IMR-90 (cell line): ENCODE results near the gene OTUD6A. TPM values are rescaled to one million over a fixed set of nuclear protein-coding genes. Genes with fewer than 3 reads are reported as not detected.

Experiments used
- ATAC-seq: fragments of 200-7000 bp; cut with Tn5 transposase; 2 replicates; pipeline ENCODE4 v1.9.1; 2020; ENCODE audit warnings: low read depth, mild to moderate bottlenecking, moderate library complexity
- BruUV-seq: library from RNA; stranded (reverse); fragments of 400-500 nt; replicated peaks from 2 replicates; lab custom pipeline; 2021; lab: Mats Ljungman, UMichigan
- CTCF ChIA-PET: fragments of 300-600 bp; formaldehyde crosslinking; extraction: SDS; loops from one replicate; lab custom pipeline; 2021; ENCODE audit warnings: antibody characterized with exemption; lab: Yijun Ruan, JAX
- POLR2A ChIA-PET: fragments of 300-600 bp; sonication (Branson Sonifier 250); formaldehyde crosslinking; loops from one replicate; lab custom pipeline; 2022; ENCODE audit warnings: antibody characterized with exemption; ENCODE audit not compliant: unreplicated experiment; lab: Charles Lee
- DNase-seq: peaks from one replicate; pipeline ENCODE4 v3.0.0; 2013
- H2AFZ ChIP-seq: replicated peaks from 2 replicates; pipeline ENCODE3; 2013; ENCODE audit warnings: low read length, mild to moderate bottlenecking; ENCODE audit not compliant: poor library complexity
- H2AK5ac ChIP-seq: 2 replicates; pipeline ENCODE4 v1.6.1; 2013; ENCODE audit warnings: low read depth, low read length, inconsistent platforms
- H2AK9ac ChIP-seq: replicated peaks from 2 replicates; pipeline ENCODE3; 2013; ENCODE audit warnings: mild to moderate bottlenecking, low read depth, low read length, moderate library complexity; ENCODE audit not compliant: poor library complexity
- H2BK120ac ChIP-seq: 2 replicates; pipeline ENCODE4 v1.6.1; 2013; ENCODE audit warnings: low read depth, low read length, inconsistent platforms
- H2BK15ac ChIP-seq: 3 replicates; pipeline ENCODE4 v1.6.1; 2013; ENCODE audit warnings: low read depth, low read length, inconsistent platforms
- H2BK20ac ChIP-seq: 2 replicates; pipeline ENCODE4 v1.6.1; 2013; ENCODE audit warnings: low read depth, mild to moderate bottlenecking, inconsistent platforms, low read length, moderate library complexity
- H2BK5ac ChIP-seq: 2 replicates; pipeline ENCODE4 v1.6.1; 2013; ENCODE audit warnings: mild to moderate bottlenecking, low read depth, low read length, inconsistent platforms; ENCODE audit not compliant: poor library complexity, severe bottlenecking
- H3K14ac ChIP-seq: replicated peaks from 2 replicates; pipeline ENCODE4 v1.6.1; 2013; ENCODE audit warnings: low read depth, low read length, inconsistent platforms
- H3K18ac ChIP-seq: 2 replicates; pipeline ENCODE4 v1.6.1; 2013; ENCODE audit warnings: low read depth, low read length, control low read depth
- H3K23ac ChIP-seq: 2 replicates; pipeline ENCODE4 v1.6.1; 2013; ENCODE audit warnings: low read depth, low read length, inconsistent platforms
- H3K27ac ChIP-seq: 2 replicates; pipeline ENCODE4 v1.5.1; 2013; ENCODE audit warnings: mild to moderate bottlenecking, control low read depth, low read length; ENCODE audit not compliant: insufficient read depth
- H3K27me3 ChIP-seq: 2 replicates; pipeline ENCODE4 v1.6.1; 2013; ENCODE audit warnings: low read length; ENCODE audit not compliant: control insufficient read depth, insufficient read depth
- H3K36me3 ChIP-seq: 2 replicates; pipeline ENCODE4 v1.6.1; 2013; ENCODE audit warnings: low read length, mixed read lengths; ENCODE audit not compliant: control insufficient read depth, insufficient read depth
- H3K4ac ChIP-seq: 2 replicates; pipeline ENCODE4 v1.6.1; 2013; ENCODE audit warnings: low read depth, low read length, inconsistent platforms
- H3K4me1 ChIP-seq: 2 replicates; pipeline ENCODE4 v1.6.1; 2013; ENCODE audit warnings: low read length, mixed read lengths; ENCODE audit not compliant: control insufficient read depth, insufficient read depth
- H3K4me2 ChIP-seq: 2 replicates; pipeline ENCODE4 v1.6.1; 2013; ENCODE audit warnings: low read depth, mild to moderate bottlenecking, control low read depth, low read length, moderate library complexity
- H3K4me3 ChIP-seq: 2 replicates; pipeline ENCODE4 v1.5.1; 2013; ENCODE audit warnings: low read depth, mild to moderate bottlenecking, control low read depth, low read length, moderate library complexity; ENCODE audit not compliant: insufficient read depth
- H3K56ac ChIP-seq: 2 replicates; pipeline ENCODE4 v1.6.1; 2013; ENCODE audit warnings: low read length, inconsistent platforms; ENCODE audit not compliant: insufficient read depth; ENCODE audit errors: extremely low read depth
- H3K79me1 ChIP-seq, 2 experiments: 2 replicates each; pipeline ENCODE4 v1.6.1; 2013; ENCODE audit warnings: low read length in 2 of 2, inconsistent platforms in 1 of 2, low read depth in 1 of 2
- H3K9ac ChIP-seq: 2 replicates; pipeline ENCODE4 v1.6.1; 2013; ENCODE audit warnings: low read depth, low read length, control low read depth
- H3K9me1 ChIP-seq: 2 replicates; pipeline ENCODE4 v1.6.1; 2013; ENCODE audit warnings: low read length, inconsistent platforms; ENCODE audit not compliant: insufficient read depth
- H3K9me3 ChIP-seq: 2 replicates; pipeline ENCODE4 v1.6.1; 2013; ENCODE audit warnings: low read length; ENCODE audit not compliant: control insufficient read depth, insufficient read depth
- H4K20me1 ChIP-seq: 2 replicates; pipeline ENCODE4 v1.6.1; 2013; ENCODE audit warnings: low read length, inconsistent platforms; ENCODE audit not compliant: insufficient read depth
- H4K5ac ChIP-seq: 2 replicates; pipeline ENCODE4 v1.6.1; 2013; ENCODE audit warnings: mild to moderate bottlenecking, low read depth, low read length, control low read depth
- H4K8ac ChIP-seq, 2 experiments: 2 replicates each; pipeline ENCODE4 v1.6.1; 2013; ENCODE audit warnings: low read depth in 2 of 2, low read length in 2 of 2, control low read depth in 1 of 2, inconsistent platforms in 1 of 2
- H4K91ac ChIP-seq: 2 replicates; pipeline ENCODE4 v1.6.1; 2013; ENCODE audit warnings: low read depth, low read length, inconsistent platforms; ENCODE audit not compliant: insufficient read depth
- BHLHE40 ChIP-seq: fragments of 150-350 bp; IDR thresholded peaks from 2 replicates; pipeline ENCODE4 v1.6.1; 2016; ENCODE audit warnings: mild to moderate bottlenecking, low read depth, low read length
- CHD1 ChIP-seq: IDR thresholded peaks from 2 replicates; pipeline ENCODE4 v1.6.1; 2012; ENCODE audit warnings: low read depth, low read length, improper control_type of control experiment
- FOS ChIP-seq: fragments of 150-350 bp; IDR thresholded peaks from 2 replicates; pipeline ENCODE4 v1.6.1; 2016; ENCODE audit warnings: low read depth, low read length
- MAFK ChIP-seq: IDR thresholded peaks from 2 replicates; pipeline ENCODE4 v1.6.1; 2012; ENCODE audit warnings: low read depth, low read length, improper control_type of control experiment
- MAZ ChIP-seq: IDR thresholded peaks from 2 replicates; pipeline ENCODE4 v1.6.1; 2012; ENCODE audit warnings: low read depth, mild to moderate bottlenecking, low read length, improper control_type of control experiment, moderate library complexity, borderline replicate concordance
- MXI1 ChIP-seq: IDR thresholded peaks from 2 replicates; pipeline ENCODE4 v1.6.1; 2012; ENCODE audit warnings: low read depth, mild to moderate bottlenecking, low read length, moderate library complexity, borderline replicate concordance
- NFE2L2 ChIP-seq: fragments of 150-350 bp; IDR thresholded peaks from 2 replicates; pipeline ENCODE4 v1.6.1; 2016; ENCODE audit warnings: low read depth, mild to moderate bottlenecking, low read length
- SMC3 ChIP-seq: fragments of 150-350 bp; IDR thresholded peaks from 2 replicates; pipeline ENCODE4 v1.6.1; 2016; ENCODE audit warnings: low read depth, mild to moderate bottlenecking, antibody characterized with exemption, low read length, moderate library complexity
- USF2 ChIP-seq: fragments of 150-350 bp; IDR thresholded peaks from 2 replicates; pipeline ENCODE4 v1.6.1; 2017; ENCODE audit warnings: mild to moderate bottlenecking, antibody characterized with exemption, low read length, low read depth
- WGBS, 2 experiments: methylation state at CpG; one replicate each; pipeline versions ENCODE4 v1.1.5 to v1.1.7; 2013; ENCODE audit warnings: missing lambda C conversion rate in 2 of 2; ENCODE audit not compliant: insufficient read length in 1 of 2; ENCODE audit errors: extremely low coverage in 2 of 2; 5-methylcytosine and 5-hydroxymethylcytosine counted together
- dilution Hi-C: fragments of 300-500 bp; cut with HindIII; formaldehyde crosslinking; loops from one replicate; pipeline ENCODE4 v1.14.3; 2018; ENCODE audit warnings: low sequenced_read_pairs; ENCODE audit not compliant: unreplicated experiment
- in situ Hi-C: fragments of 300-500 bp; cut with MboI; formaldehyde crosslinking; loops from 3 replicates; pipeline ENCODE4 v1.14.3; 2019; ENCODE audit warnings: low sequenced_read_pairs, inconsistent platforms, mixed read lengths
- intact Hi-C: fragments of 100-400 bp; cut with micrococcal nuclease; formaldehyde crosslinking; loops from 2 replicates; pipeline ENCODE4 v1.10.0; 2022
- polyA plus RNA-seq, 3 experiments: library from polyadenylated mRNA; depleted of rRNA; stranded (reverse); fragments of >200 nt; gene quantifications; 2 replicates each; pipeline ENCODE4 v1.2.3, GENCODE V29; 2012; ENCODE audit warnings: low replicate concordance in 1 of 3
- total RNA-seq: library from RNA; depleted of rRNA; stranded (reverse); fragments of >200 nt; gene quantifications from 2 replicates; pipeline ENCODE4 v1.2.3, GENCODE V29; 2012
- TF ChIP-seq, protein P1 (sequence below): fragments of 150-350 bp; IDR thresholded peaks from 2 replicates; pipeline ENCODE4 v1.6.1; 2016; ENCODE audit warnings: low read depth, mild to moderate bottlenecking, low read length, moderate library complexity, borderline replicate concordance
- TF ChIP-seq, protein P2 (sequence below): conservative IDR thresholded peaks from 2 replicates; pipeline ENCODE4 v1.5.1; 2012; ENCODE audit warnings: mild to moderate bottlenecking, low read depth, low read length, improper control_type of control experiment

The OTUD6A gene
- total and polyA plus RNA-seq, 2 of the 4 experiments (the other 2 are of a cell fraction): not detected

- no peak overlapping the region for H3K14ac ChIP-seq
- intact Hi-C loops (no loop called here), dilution Hi-C loops (no loop called here), in situ Hi-C loops (no loop called here)
- no peak overlapping the region for H2AK5ac ChIP-seq
- CTCF ChIA-PET: interaction anchor here (1.0 to 1.2 kb wide), 2 partner anchors 12 to 55 kb away, joined by 3 read pairs; no protein-coding TSS in a partner anchor
- no peak overlapping the region for H3K27ac ChIP-seq
- H3K56ac ChIP-seq: no peak overlapping the region
- peak; percentile 42 for DNase-seq
- no peak overlapping the region for H2AFZ ChIP-seq
- no peak overlapping the region for H4K5ac ChIP-seq
- no peak overlapping the region for H2AK9ac ChIP-seq
- no peak overlapping the region for H3K4me3 ChIP-seq
- no peak overlapping the region for H3K23ac ChIP-seq
- no peak overlapping the region for H4K91ac ChIP-seq
- H3K27me3 ChIP-seq: peaks cover 12% of the 10 kb centered on the region
- peaks cover 2% of the 10 kb centered on the region; the same call in 1 of the 2 replicates for H3K4me1 ChIP-seq
- no peak overlapping the region for H3K4ac ChIP-seq
- peak; percentile 27; the same call in 1 of the 2 replicates for ATAC-seq
- H3K9me1 ChIP-seq: no peaks in the 10 kb centered on the region
- TF ChIP-seq, protein P1, sequence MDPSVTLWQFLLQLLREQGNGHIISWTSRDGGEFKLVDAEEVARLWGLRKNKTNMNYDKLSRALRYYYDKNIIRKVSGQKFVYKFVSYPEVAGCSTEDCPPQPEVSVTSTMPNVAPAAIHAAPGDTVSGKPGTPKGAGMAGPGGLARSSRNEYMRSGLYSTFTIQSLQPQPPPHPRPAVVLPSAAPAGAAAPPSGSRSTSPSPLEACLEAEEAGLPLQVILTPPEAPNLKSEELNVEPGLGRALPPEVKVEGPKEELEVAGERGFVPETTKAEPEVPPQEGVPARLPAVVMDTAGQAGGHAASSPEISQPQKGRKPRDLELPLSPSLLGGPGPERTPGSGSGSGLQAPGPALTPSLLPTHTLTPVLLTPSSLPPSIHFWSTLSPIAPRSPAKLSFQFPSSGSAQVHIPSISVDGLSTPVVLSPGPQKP: no peak
- TF ChIP-seq SMC3 (no peak), MAZ (no peak), MXI1 (no peak), FOS (no peak), USF2 (no peak), BHLHE40 (no peak), MAFK (peak; percentile 34; the same call in 1 of the 2 replicates), CHD1 (no peak), NFE2L2 (0 out of 2 replicates have a peak, but pooled peaks have one; percentile 22)
- TF ChIP-seq, protein P2, sequence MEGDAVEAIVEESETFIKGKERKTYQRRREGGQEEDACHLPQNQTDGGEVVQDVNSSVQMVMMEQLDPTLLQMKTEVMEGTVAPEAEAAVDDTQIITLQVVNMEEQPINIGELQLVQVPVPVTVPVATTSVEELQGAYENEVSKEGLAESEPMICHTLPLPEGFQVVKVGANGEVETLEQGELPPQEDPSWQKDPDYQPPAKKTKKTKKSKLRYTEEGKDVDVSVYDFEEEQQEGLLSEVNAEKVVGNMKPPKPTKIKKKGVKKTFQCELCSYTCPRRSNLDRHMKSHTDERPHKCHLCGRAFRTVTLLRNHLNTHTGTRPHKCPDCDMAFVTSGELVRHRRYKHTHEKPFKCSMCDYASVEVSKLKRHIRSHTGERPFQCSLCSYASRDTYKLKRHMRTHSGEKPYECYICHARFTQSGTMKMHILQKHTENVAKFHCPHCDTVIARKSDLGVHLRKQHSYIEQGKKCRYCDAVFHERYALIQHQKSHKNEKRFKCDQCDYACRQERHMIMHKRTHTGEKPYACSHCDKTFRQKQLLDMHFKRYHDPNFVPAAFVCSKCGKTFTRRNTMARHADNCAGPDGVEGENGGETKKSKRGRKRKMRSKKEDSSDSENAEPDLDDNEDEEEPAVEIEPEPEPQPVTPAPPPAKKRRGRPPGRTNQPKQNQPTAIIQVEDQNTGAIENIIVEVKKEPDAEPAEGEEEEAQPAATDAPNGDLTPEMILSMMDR: no peak
- H2BK20ac ChIP-seq: no peak overlapping the region
- no TSS peak for BruUV-seq
- H3K9me3 ChIP-seq: no peaks in the 10 kb centered on the region
- WGBS, 2 experiments: no CpG with 5 or more reads among the region's 11 CpGs
- no peak overlapping the region for H2BK15ac ChIP-seq
- H3K18ac ChIP-seq: no peak overlapping the region
- H2BK120ac ChIP-seq: no peak overlapping the region
- no peak overlapping the region for H4K8ac ChIP-seq
- POLR2A ChIA-PET: no interaction called here
- H3K36me3 ChIP-seq: no peaks in the 10 kb centered on the region
- H4K20me1 ChIP-seq: no peaks in the 10 kb centered on the region
- no peak overlapping the region for H2BK5ac ChIP-seq
- no peaks in the 10 kb centered on the region for H3K79me1 ChIP-seq
- H3K4me2 ChIP-seq: no peak overlapping the region
- no peak overlapping the region for H3K9ac ChIP-seq
Measured at GRCh38 chrX:70042399-70043371, 19.6 kb upstream of the OTUD6A start.
